IPS DF 6.9 (cell line): ENCODE data around the gene CHRM5.
"Not testable (repeated sequence)": the region's sequence is repeated elsewhere in the genome, so short reads cannot be mapped to it uniquely, and the experiment has no call there.

Experiments used
- DNase-seq: peaks from one replicate; pipeline ENCODE4 v3.0.0-alpha.2; 2013; ENCODE audit warnings: low read depth, low spot score
- H3K27ac ChIP-seq: one replicate; pipeline ENCODE4 v1.5.1; 2013; ENCODE audit warnings: low read length, control low read depth
- H3K27me3 ChIP-seq: 2 replicates; pipeline ENCODE4 v1.6.1; 2013; ENCODE audit warnings: mild to moderate bottlenecking, low read length; ENCODE audit not compliant: control insufficient read depth, insufficient read depth
- H3K36me3 ChIP-seq: 2 replicates; pipeline ENCODE4 v1.6.1; 2013; ENCODE audit warnings: low read length; ENCODE audit not compliant: control insufficient read depth, insufficient read depth
- H3K4me1 ChIP-seq: 2 replicates; pipeline ENCODE4 v1.6.1; 2013; ENCODE audit warnings: low read length; ENCODE audit not compliant: control insufficient read depth, insufficient read depth
- H3K4me3 ChIP-seq: 2 replicates; pipeline ENCODE4 v1.5.1; 2013; ENCODE audit warnings: mild to moderate bottlenecking, low read length
- H3K9me3 ChIP-seq: 2 replicates; pipeline ENCODE4 v1.6.1; 2013; ENCODE audit warnings: low read length, inconsistent platforms; ENCODE audit not compliant: control insufficient read depth, insufficient read depth
- WGBS: extraction: QIAGEN DNeasy Blood & Tissue Kit; methylation state at CpG from one replicate; pipeline ENCODE4 v1.1.7; 2013; ENCODE audit warnings: mixed read lengths, missing lambda C conversion rate; ENCODE audit not compliant: insufficient read length, insufficient coverage; 5-methylcytosine and 5-hydroxymethylcytosine counted together

Gene CHRM5

GRCh38 chr15:33985751-33986150, 17.5 kb downstream of the CHRM5 start:
- Histone ChIP-seq H3K27ac (no peak overlapping the region), H3K4me1 (peaks cover 1% of the 10 kb centered on the region; the same call in 1 of the 2 replicates), H3K27me3 (no peaks in the 10 kb centered on the region), H3K36me3 (no peaks in the 10 kb centered on the region), H3K4me3 (no peak overlapping the region), H3K9me3 (no peaks in the 10 kb centered on the region)
- no CpG with 5 or more reads among the region's 3 CpGs for WGBS
- DNase-seq = no peak

GRCh38 chr15:33987444-33987843, 19.1 kb downstream of the CHRM5 start:
- no peak for DNase-seq
- Histone ChIP-seq H3K36me3 (no peaks in the 10 kb centered on the region), H3K4me1 (peaks cover 1% of the 10 kb centered on the region; the same call in 1 of the 2 replicates), H3K27me3 (no peaks in the 10 kb centered on the region), H3K9me3 (no peaks in the 10 kb centered on the region), H3K27ac (no peak overlapping the region), H3K4me3 (no peak overlapping the region)
- WGBS = no CpG with 5 or more reads among the region's 3 CpGs

- no peaks in the 10 kb centered on the region for H3K9me3 ChIP-seq
- DNase-seq = no peak
- no CpG with 5 or more reads among the region's 4 CpGs for WGBS
- peaks cover 1% of the 10 kb centered on the region; the same call in 1 of the 2 replicates for H3K4me1 ChIP-seq
- H3K27me3 ChIP-seq = no peaks in the 10 kb centered on the region
- H3K36me3 ChIP-seq = no peaks in the 10 kb centered on the region
- no peak overlapping the region for H3K27ac ChIP-seq
- no peak overlapping the region for H3K4me3 ChIP-seq
Observed at GRCh38 chr15:33988384-33988783, 20.1 kb downstream of the CHRM5 start.

GRCh38 chr15:33994005-33994615, 25.8 kb downstream of the CHRM5 start:
- Histone ChIP-seq H3K4me1 (no peaks in the 10 kb centered on the region; the same call in 1 of the 2 replicates), H3K27me3 (no peaks in the 10 kb centered on the region), H3K9me3 (no peaks in the 10 kb centered on the region; the same call in 1 of the 2 replicates), H3K27ac (no peak overlapping the region), H3K36me3 (no peaks in the 10 kb centered on the region), H3K4me3 (no peak overlapping the region)
- no CpG with 5 or more reads among the region's 9 CpGs for WGBS
- DNase-seq = peak; percentile 13

- H3K4me1 ChIP-seq, H3K27me3 ChIP-seq, H3K4me3 ChIP-seq, DNase-seq, H3K36me3 ChIP-seq, H3K27ac ChIP-seq, H3K9me3 ChIP-seq: not testable (repeated sequence)
- WGBS = no CpG with 5 or more reads among the region's 10 CpGs
Observed at GRCh38 chr15:33995666-33996065, 27.4 kb downstream of the CHRM5 start.

GRCh38 chr15:34001536-34001935, 33.2 kb downstream of the CHRM5 start:
- Histone ChIP-seq H3K36me3 (no peaks in the 10 kb centered on the region), H3K9me3 (no peaks in the 10 kb centered on the region), H3K27me3 (no peaks in the 10 kb centered on the region), H3K27ac (no peak overlapping the region), H3K4me3 (no peak overlapping the region), H3K4me1 (no peaks in the 10 kb centered on the region; the same call in 1 of the 2 replicates)
- no peak for DNase-seq
- no CpG with 5 or more reads among the region's 3 CpGs for WGBS

- H3K27ac ChIP-seq = no peak overlapping the region
- H3K9me3 ChIP-seq = no peaks in the 10 kb centered on the region
- no peaks in the 10 kb centered on the region for H3K27me3 ChIP-seq
- no peak for DNase-seq
- no peaks in the 10 kb centered on the region for H3K4me1 ChIP-seq
- no peaks in the 10 kb centered on the region for H3K36me3 ChIP-seq
- H3K4me3 ChIP-seq = no peak overlapping the region
- no CpG with 5 or more reads among the region's 2 CpGs for whole genome bisulfite sequencing
Observed at GRCh38 chr15:34006381-34006780, 38.1 kb downstream of the CHRM5 start.

- Histone ChIP-seq H3K4me1 (no peaks in the 10 kb centered on the region), H3K4me3 (no peak overlapping the region), H3K27me3 (no peaks in the 10 kb centered on the region), H3K9me3 (no peaks in the 10 kb centered on the region), H3K27ac (no peak overlapping the region), H3K36me3 (no peaks in the 10 kb centered on the region)
- no peak for DNase-seq
- WGBS = no CpG with 5 or more reads among the region's 1 CpG
Observed at GRCh38 chr15:34009656-34010055, 41.4 kb downstream of the CHRM5 start.

GRCh38 chr15:34010921-34011320, 42.6 kb downstream of the CHRM5 start:
- Histone ChIP-seq H3K4me1 (no peaks in the 10 kb centered on the region), H3K27me3 (no peaks in the 10 kb centered on the region), H3K36me3 (no peaks in the 10 kb centered on the region), H3K9me3 (no peaks in the 10 kb centered on the region), H3K4me3 (no peak overlapping the region), H3K27ac (no peak overlapping the region)
- 100% methylated on average over 1 of the region's 5 CpGs for WGBS
- no peak for DNase-seq

- H3K36me3 ChIP-seq = no peaks in the 10 kb centered on the region
- no peaks in the 10 kb centered on the region for H3K27me3 ChIP-seq
- no peaks in the 10 kb centered on the region for H3K9me3 ChIP-seq
- WGBS = no CpG with 5 or more reads among the region's 2 CpGs
- H3K4me1 ChIP-seq = no peaks in the 10 kb centered on the region
- H3K4me3 ChIP-seq = no peak overlapping the region
- no peak overlapping the region for H3K27ac ChIP-seq
- DNase-seq = no peak
Observed at GRCh38 chr15:34011481-34011880, 43.2 kb downstream of the CHRM5 start.

GRCh38 chr15:34012461-34013028, 44.2 kb downstream of the CHRM5 start:
- no peaks in the 10 kb centered on the region for H3K9me3 ChIP-seq
- no peak overlapping the region for H3K27ac ChIP-seq
- H3K27me3 ChIP-seq = no peaks in the 10 kb centered on the region
- WGBS = no CpG with 5 or more reads among the region's 4 CpGs
- H3K4me3 ChIP-seq = no peak overlapping the region
- no peaks in the 10 kb centered on the region for H3K4me1 ChIP-seq
- no peaks in the 10 kb centered on the region for H3K36me3 ChIP-seq
- DNase-seq = no peak
